Lower leg skin (tissue), 3 donors: ENCODE results near the gene TFDP2.

Experiments used
- POLR2A ChIP-seq, 2 donors: fragments of 450-650 bp; IDR thresholded peaks; one replicate each; pipeline ENCODE4 v1.6.1; 2016 to 2017; ENCODE audit warnings: antibody characterized with exemption in 2 of 2, mild to moderate bottlenecking in 1 of 2, moderate library complexity in 1 of 2
- TF ChIP-seq, protein P1 (sequence below), 3 donors: fragments of 450-650 bp; IDR thresholded peaks; one replicate each; pipeline ENCODE4 v1.5.1; 2016; ENCODE audit warnings: antibody characterized with exemption in 3 of 3, mild to moderate bottlenecking in 3 of 3, moderate library complexity in 2 of 3

DNA sequence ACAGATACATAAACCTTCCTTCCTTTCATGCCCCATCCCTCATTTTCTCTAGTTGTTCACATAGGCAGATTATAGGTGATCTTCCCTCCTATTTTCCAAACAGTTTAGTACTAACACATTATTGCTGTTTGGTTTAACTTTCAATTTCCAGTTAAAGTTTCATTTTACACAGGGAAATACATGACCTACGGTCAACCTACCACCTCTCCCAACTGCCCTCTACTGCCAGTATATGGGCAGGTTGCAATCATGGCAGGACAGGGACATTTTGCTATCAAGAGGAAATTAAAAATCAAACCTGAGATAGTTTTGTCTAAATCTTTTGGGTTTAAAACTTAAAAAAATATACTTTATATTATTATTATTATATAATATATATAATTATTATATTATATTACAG is 26.1 kb upstream of the TFDP2 start:
- TF ChIP-seq, protein P1, sequence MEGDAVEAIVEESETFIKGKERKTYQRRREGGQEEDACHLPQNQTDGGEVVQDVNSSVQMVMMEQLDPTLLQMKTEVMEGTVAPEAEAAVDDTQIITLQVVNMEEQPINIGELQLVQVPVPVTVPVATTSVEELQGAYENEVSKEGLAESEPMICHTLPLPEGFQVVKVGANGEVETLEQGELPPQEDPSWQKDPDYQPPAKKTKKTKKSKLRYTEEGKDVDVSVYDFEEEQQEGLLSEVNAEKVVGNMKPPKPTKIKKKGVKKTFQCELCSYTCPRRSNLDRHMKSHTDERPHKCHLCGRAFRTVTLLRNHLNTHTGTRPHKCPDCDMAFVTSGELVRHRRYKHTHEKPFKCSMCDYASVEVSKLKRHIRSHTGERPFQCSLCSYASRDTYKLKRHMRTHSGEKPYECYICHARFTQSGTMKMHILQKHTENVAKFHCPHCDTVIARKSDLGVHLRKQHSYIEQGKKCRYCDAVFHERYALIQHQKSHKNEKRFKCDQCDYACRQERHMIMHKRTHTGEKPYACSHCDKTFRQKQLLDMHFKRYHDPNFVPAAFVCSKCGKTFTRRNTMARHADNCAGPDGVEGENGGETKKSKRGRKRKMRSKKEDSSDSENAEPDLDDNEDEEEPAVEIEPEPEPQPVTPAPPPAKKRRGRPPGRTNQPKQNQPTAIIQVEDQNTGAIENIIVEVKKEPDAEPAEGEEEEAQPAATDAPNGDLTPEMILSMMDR (IDR thresholded peaks at IDR 0.05) = no peak
- TF ChIP-seq POLR2A (IDR thresholded peaks at IDR 0.05) = no peak
